Stomach (tissue), 4 donors: ENCODE data around the gene NEURL3.
A peak's percentile ranks its signal among the peaks of the same experiment; 100 is the strongest.

Experiments used
- EP300 ChIP-seq: sonication (generic); formaldehyde crosslinking; IDR thresholded peaks from one replicate; pipeline ENCODE4 v1.6.1; 2017; ENCODE audit warnings: antibody characterized with exemption
- POLR2A ChIP-seq, 4 donors: fragments of 450-650 bp; IDR thresholded peaks; one replicate each; pipeline ENCODE4 v1.6.1; 2016; ENCODE audit warnings: antibody characterized with exemption in 4 of 4, control low read depth in 2 of 4, mild to moderate bottlenecking in 1 of 4, moderate library complexity in 1 of 4
- TF ChIP-seq, protein P1 (sequence below), 7 experiments: fragments of 450-650 bp in 4 of 7; fragments of 200-600 bp in 3 of 7; sonication (generic) in 3 of 7; IDR thresholded peaks; one replicate each; pipeline ENCODE4 v1.5.1; 2016 to 2019; ENCODE audit warnings: antibody characterized with exemption in 7 of 7, control low read depth in 2 of 7, mild to moderate bottlenecking in 1 of 7

DNA sequence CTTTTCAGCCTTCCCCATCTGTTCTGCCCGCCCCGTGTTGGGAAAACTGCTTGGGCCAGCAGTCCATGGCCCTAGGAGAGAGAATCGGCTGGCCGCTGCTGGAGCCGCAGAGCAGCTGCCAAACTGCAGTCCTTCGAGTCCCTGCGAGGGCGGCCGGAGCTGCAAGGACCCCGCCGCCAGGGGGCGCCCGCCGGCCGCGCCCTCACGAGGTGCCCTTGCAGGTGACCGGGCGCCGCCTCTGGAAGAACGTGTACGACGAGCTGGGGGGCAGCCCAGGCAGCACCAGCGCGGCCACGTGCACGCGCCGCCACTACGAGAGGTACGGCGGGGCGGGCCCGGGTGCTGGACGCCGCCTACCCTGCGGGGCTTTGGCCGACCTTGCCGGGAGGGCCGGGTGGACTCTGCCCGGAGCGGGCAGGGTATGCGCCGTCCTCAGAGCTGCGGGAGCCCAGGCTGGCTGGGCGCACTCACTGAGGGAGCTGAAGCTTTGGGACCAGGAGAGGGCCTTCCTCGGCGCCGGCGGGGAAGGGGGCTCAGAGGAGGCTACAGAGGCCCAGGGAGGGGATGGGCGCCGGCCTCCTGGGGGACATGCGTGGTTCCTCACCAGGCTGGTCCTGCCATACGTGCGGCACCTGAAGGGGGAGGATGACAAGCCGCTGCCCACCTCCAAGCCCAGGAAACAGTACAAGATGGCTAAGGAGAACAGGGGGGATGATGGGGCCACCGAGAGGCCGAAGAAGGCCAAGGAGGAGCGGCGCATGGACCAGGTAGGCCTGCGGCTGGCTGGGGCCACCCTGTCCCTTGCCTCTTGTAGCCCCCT lies 45.0 kb upstream of the NEURL3 start:
- no peak for TF ChIP-seq POLR2A (IDR thresholded peaks at IDR 0.05)
- TF ChIP-seq, protein P1, sequence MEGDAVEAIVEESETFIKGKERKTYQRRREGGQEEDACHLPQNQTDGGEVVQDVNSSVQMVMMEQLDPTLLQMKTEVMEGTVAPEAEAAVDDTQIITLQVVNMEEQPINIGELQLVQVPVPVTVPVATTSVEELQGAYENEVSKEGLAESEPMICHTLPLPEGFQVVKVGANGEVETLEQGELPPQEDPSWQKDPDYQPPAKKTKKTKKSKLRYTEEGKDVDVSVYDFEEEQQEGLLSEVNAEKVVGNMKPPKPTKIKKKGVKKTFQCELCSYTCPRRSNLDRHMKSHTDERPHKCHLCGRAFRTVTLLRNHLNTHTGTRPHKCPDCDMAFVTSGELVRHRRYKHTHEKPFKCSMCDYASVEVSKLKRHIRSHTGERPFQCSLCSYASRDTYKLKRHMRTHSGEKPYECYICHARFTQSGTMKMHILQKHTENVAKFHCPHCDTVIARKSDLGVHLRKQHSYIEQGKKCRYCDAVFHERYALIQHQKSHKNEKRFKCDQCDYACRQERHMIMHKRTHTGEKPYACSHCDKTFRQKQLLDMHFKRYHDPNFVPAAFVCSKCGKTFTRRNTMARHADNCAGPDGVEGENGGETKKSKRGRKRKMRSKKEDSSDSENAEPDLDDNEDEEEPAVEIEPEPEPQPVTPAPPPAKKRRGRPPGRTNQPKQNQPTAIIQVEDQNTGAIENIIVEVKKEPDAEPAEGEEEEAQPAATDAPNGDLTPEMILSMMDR (IDR thresholded peaks at IDR 0.05) = peak in 5 of 7 experiments; percentile 61 to 76 (median 69)
- TF ChIP-seq EP300 = no peak
